Effector memory CD4-positive, alpha-beta T cell (primary cell): ENCODE data around the gene C6orf132.

Source experiments
- DNase-seq, 3 donors: peaks; one replicate each; pipeline ENCODE4 v3.0.0-alpha.2; 2020
- H3K27ac ChIP-seq: 2 replicates; pipeline ENCODE4 v1.7.0; 2013; ENCODE audit warnings: mild to moderate bottlenecking, low read length, moderate library complexity; ENCODE audit not compliant: insufficient read depth, poor library complexity, severe bottlenecking
- H3K27me3 ChIP-seq: replicated peaks from 2 replicates; pipeline ENCODE4 v1.7.0; 2013; ENCODE audit warnings: mild to moderate bottlenecking, low read length; ENCODE audit not compliant: insufficient read depth, control insufficient read depth, poor library complexity, severe bottlenecking
- H3K36me3 ChIP-seq: 2 replicates; pipeline ENCODE4 v1.7.0; 2013; ENCODE audit warnings: mild to moderate bottlenecking, low read length, moderate library complexity; ENCODE audit not compliant: control insufficient read depth, insufficient read depth
- H3K4me1 ChIP-seq: 2 replicates; pipeline ENCODE4 v1.7.0; 2013; ENCODE audit warnings: low read length, mild to moderate bottlenecking; ENCODE audit not compliant: control insufficient read depth, insufficient read depth, poor library complexity, severe bottlenecking
- H3K4me3 ChIP-seq: 2 replicates; pipeline ENCODE4 v1.7.0; 2013; ENCODE audit warnings: low read length, low read depth, mild to moderate bottlenecking; ENCODE audit not compliant: insufficient read depth, poor library complexity, severe bottlenecking
- H3K9me3 ChIP-seq: 2 replicates; pipeline ENCODE4 v1.7.0; 2013; ENCODE audit warnings: mild to moderate bottlenecking, low read length, moderate library complexity; ENCODE audit not compliant: control insufficient read depth

The C6orf132 gene

GRCh38 chr6:42125231-42125630 lies 17.2 kb downstream of the C6orf132 start:
- Histone ChIP-seq H3K27ac (no peak overlapping the region), H3K9me3 (no peaks in the 10 kb centered on the region), H3K27me3 (no peaks in the 10 kb centered on the region), H3K4me3 (no peak overlapping the region), H3K36me3 (no peaks in the 10 kb centered on the region), H3K4me1 (no peaks in the 10 kb centered on the region)
- DNase-seq: no peak

GRCh38 chr6:42124223-42124836 lies 18.1 kb downstream of the C6orf132 start:
- H3K9me3 ChIP-seq: no peaks in the 10 kb centered on the region
- no peaks in the 10 kb centered on the region for H3K4me1 ChIP-seq
- no peak for DNase-seq
- no peak overlapping the region for H3K27ac ChIP-seq
- H3K4me3 ChIP-seq: no peak overlapping the region
- H3K27me3 ChIP-seq: no peaks in the 10 kb centered on the region
- no peaks in the 10 kb centered on the region for H3K36me3 ChIP-seq

GRCh38 chr6:42123379-42124103 lies 18.9 kb downstream of the C6orf132 start:
- Histone ChIP-seq H3K4me3 (no peak overlapping the region), H3K27ac (no peak overlapping the region), H3K36me3 (no peaks in the 10 kb centered on the region), H3K9me3 (no peaks in the 10 kb centered on the region), H3K4me1 (no peaks in the 10 kb centered on the region), H3K27me3 (no peaks in the 10 kb centered on the region)
- DNase-seq: no peak

- H3K36me3 ChIP-seq: no peaks in the 10 kb centered on the region
- H3K9me3 ChIP-seq: no peaks in the 10 kb centered on the region
- H3K4me3 ChIP-seq: no peak overlapping the region
- no peak for DNase-seq
- no peaks in the 10 kb centered on the region for H3K4me1 ChIP-seq
- H3K27me3 ChIP-seq: no peaks in the 10 kb centered on the region
- no peak overlapping the region for H3K27ac ChIP-seq
These were observed 21.2 kb downstream of the C6orf132 start for GRCh38 chr6:42120895-42121865.

GRCh38 chr6:42118162-42119001 lies 24.0 kb downstream of the C6orf132 start:
- Histone ChIP-seq H3K4me1 (no peaks in the 10 kb centered on the region), H3K27ac (no peak overlapping the region)
- no peak for DNase-seq

GRCh38 chr6:42117843-42118161 lies 24.6 kb downstream of the C6orf132 start:
- no peaks in the 10 kb centered on the region for H3K27me3 ChIP-seq

More at GRCh38 chr6:42118162-42119001, 24.0 kb downstream of the C6orf132 start:
- Histone ChIP-seq H3K27me3 (no peaks in the 10 kb centered on the region), H3K9me3 (no peaks in the 10 kb centered on the region), H3K36me3 (no peaks in the 10 kb centered on the region), H3K4me3 (no peak overlapping the region)

GRCh38 chr6:42113936-42114636 lies 28.3 kb downstream of the C6orf132 start:
- Histone ChIP-seq H3K9me3 (no peaks in the 10 kb centered on the region), H3K4me1 (no peaks in the 10 kb centered on the region), H3K4me3 (no peak overlapping the region), H3K27me3 (no peaks in the 10 kb centered on the region), H3K36me3 (no peaks in the 10 kb centered on the region), H3K27ac (no peak overlapping the region)
- DNase-seq: no peak

More at GRCh38 chr6:42117843-42118161, 24.6 kb downstream of the C6orf132 start:
- no peaks in the 10 kb centered on the region for H3K9me3 ChIP-seq
- no peak for DNase-seq
- no peak overlapping the region for H3K27ac ChIP-seq
- no peaks in the 10 kb centered on the region for H3K36me3 ChIP-seq
- H3K4me3 ChIP-seq: no peak overlapping the region
- no peaks in the 10 kb centered on the region for H3K4me1 ChIP-seq

GRCh38 chr6:42112351-42112750 lies 30.1 kb downstream of the C6orf132 start:
- DNase-seq: no peak
- Histone ChIP-seq H3K27ac (no peak overlapping the region), H3K36me3 (no peaks in the 10 kb centered on the region), H3K4me1 (no peaks in the 10 kb centered on the region), H3K9me3 (no peaks in the 10 kb centered on the region), H3K4me3 (no peak overlapping the region), H3K27me3 (no peaks in the 10 kb centered on the region)

GRCh38 chr6:42110683-42111082 lies 31.7 kb downstream of the C6orf132 start:
- Histone ChIP-seq H3K36me3 (no peaks in the 10 kb centered on the region), H3K4me1 (no peaks in the 10 kb centered on the region), H3K9me3 (no peaks in the 10 kb centered on the region), H3K27ac (no peak overlapping the region), H3K4me3 (no peak overlapping the region), H3K27me3 (no peaks in the 10 kb centered on the region)
- no peak for DNase-seq
